SK-N-SH treated with all-trans-retinoic acid at 6 μM for 48 hours (cell line): Measurements from ENCODE around the gene MARCHF10.

ENCODE experiments used
- ARNTL ChIP-seq: fragments of 450-650 bp; formaldehyde crosslinking; IDR thresholded peaks from 2 replicates; pipeline ENCODE4 v1.5.0; 2020; ENCODE audit warnings: low read depth, mild to moderate bottlenecking, moderate library complexity, borderline replicate concordance
- PPARA ChIP-seq: fragments of 250-450 bp; sonication (Bioruptor Pico); IDR thresholded peaks from 2 replicates; pipeline ENCODE4 v1.5.0; 2020; ENCODE audit warnings: mild to moderate bottlenecking, borderline replicate concordance
- ZFP3 ChIP-seq: fragments of 250-450 bp; sonication (Bioruptor Pico); IDR thresholded peaks from 2 replicates; pipeline ENCODE4 v1.5.0; 2020; ENCODE audit warnings: mild to moderate bottlenecking, moderate library complexity
- ZFP30 ChIP-seq: fragments of 450-650 bp; formaldehyde crosslinking; IDR thresholded peaks from 2 replicates; pipeline ENCODE4 v1.5.0; 2022; ENCODE audit warnings: mild to moderate bottlenecking, moderate library complexity
- ZNF70 ChIP-seq: fragments of 450-650 bp; formaldehyde crosslinking; IDR thresholded peaks from 2 replicates; pipeline ENCODE4 v1.5.0; 2020; ENCODE audit warnings: mild to moderate bottlenecking, moderate library complexity
- ZNF8 ChIP-seq: fragments of 450-650 bp; formaldehyde crosslinking; IDR thresholded peaks from 2 replicates; pipeline ENCODE4 v1.5.0; 2020; ENCODE audit warnings: mild to moderate bottlenecking, moderate library complexity
- TF ChIP-seq, protein P1 (sequence below): fragments of 250-450 bp; sonication (Bioruptor Pico); IDR thresholded peaks from 2 replicates; pipeline ENCODE4 v1.8.0; 2020; ENCODE audit warnings: mild to moderate bottlenecking, moderate library complexity, borderline replicate concordance
- TF ChIP-seq, protein P2 (sequence below): fragments of 250-450 bp; sonication (Bioruptor Pico); IDR thresholded peaks from 2 replicates; pipeline ENCODE4 v1.8.0; 2021; ENCODE audit warnings: low read depth, mild to moderate bottlenecking, moderate library complexity, borderline replicate concordance

DNA sequence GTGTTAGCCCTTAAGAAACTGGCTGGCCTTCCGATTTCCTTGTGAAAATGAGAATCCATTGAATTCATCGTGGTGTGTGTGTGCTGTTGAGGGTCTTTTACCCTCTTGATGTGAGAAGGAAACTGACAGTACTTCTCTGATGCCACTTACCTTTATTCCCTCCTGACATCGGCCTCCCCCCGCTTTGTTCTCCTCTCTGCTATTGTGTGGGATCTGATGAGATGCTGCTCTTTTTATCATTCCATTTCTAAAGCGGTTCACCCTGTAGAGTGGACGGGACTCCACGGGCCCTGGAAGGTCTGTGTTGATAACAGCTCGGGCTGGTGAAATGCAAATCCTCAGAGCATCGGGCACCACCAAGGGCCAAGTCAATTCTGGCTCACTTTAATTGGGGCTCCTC, 69.8 kb downstream of the MARCHF10 start:
- TF ChIP-seq ZNF8: no peak
- TF ChIP-seq, protein P1, sequence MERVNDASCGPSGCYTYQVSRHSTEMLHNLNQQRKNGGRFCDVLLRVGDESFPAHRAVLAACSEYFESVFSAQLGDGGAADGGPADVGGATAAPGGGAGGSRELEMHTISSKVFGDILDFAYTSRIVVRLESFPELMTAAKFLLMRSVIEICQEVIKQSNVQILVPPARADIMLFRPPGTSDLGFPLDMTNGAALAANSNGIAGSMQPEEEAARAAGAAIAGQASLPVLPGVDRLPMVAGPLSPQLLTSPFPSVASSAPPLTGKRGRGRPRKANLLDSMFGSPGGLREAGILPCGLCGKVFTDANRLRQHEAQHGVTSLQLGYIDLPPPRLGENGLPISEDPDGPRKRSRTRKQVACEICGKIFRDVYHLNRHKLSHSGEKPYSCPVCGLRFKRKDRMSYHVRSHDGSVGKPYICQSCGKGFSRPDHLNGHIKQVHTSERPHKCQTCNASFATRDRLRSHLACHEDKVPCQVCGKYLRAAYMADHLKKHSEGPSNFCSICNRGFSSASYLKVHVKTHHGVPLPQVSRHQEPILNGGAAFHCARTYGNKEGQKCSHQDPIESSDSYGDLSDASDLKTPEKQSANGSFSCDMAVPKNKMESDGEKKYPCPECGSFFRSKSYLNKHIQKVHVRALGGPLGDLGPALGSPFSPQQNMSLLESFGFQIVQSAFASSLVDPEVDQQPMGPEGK (CRISPR knock-in tag): no peak
- TF ChIP-seq PPARA (CRISPR knock-in tag): no peak
- no peak for TF ChIP-seq ZFP3 (CRISPR knock-in tag)
- TF ChIP-seq ZNF70 (CRISPR knock-in tag): no peak
- TF ChIP-seq, protein P2, sequence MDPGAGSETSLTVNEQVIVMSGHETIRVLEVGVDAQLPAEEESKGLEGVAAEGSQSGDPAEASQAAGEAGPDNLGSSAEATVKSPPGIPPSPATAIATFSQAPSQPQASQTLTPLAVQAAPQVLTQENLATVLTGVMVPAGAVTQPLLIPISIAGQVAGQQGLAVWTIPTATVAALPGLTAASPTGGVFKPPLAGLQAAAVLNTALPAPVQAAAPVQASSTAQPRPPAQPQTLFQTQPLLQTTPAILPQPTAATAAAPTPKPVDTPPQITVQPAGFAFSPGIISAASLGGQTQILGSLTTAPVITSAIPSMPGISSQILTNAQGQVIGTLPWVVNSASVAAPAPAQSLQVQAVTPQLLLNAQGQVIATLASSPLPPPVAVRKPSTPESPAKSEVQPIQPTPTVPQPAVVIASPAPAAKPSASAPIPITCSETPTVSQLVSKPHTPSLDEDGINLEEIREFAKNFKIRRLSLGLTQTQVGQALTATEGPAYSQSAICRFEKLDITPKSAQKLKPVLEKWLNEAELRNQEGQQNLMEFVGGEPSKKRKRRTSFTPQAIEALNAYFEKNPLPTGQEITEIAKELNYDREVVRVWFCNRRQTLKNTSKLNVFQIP: no peak
- no peak for TF ChIP-seq ARNTL (CRISPR knock-in tag)
- no peak for TF ChIP-seq ZFP30 (CRISPR knock-in tag)
